Glutamatergic neuron (in vitro differentiated cells): ENCODE data around the gene PAOX. TPM values are rescaled to one million over a fixed set of nuclear protein-coding genes. Genes with fewer than 3 reads are reported as not detected.

Source experiments
- DNase-seq: peaks from one replicate; pipeline ENCODE4 v3.0.0; 2022
- H3K27ac Mint-ChIP-seq: one replicate; pipeline ENCODE4 v1.8.0; 2020; ENCODE audit warnings: mild to moderate bottlenecking, mixed read lengths, inconsistent platforms; ENCODE audit not compliant: unreplicated experiment
- H3K27me3 Mint-ChIP-seq: one replicate; pipeline ENCODE4 v1.8.0; 2020; ENCODE audit warnings: mild to moderate bottlenecking, moderate library complexity, mixed read lengths, inconsistent platforms; ENCODE audit not compliant: unreplicated experiment
- H3K36me3 Mint-ChIP-seq: one replicate; pipeline ENCODE4 v1.8.0; 2020; ENCODE audit warnings: mild to moderate bottlenecking, mixed read lengths, inconsistent platforms; ENCODE audit not compliant: unreplicated experiment
- H3K4me1 Mint-ChIP-seq: one replicate; pipeline ENCODE4 v1.8.0; 2020; ENCODE audit warnings: mild to moderate bottlenecking, low read depth, mixed read lengths, inconsistent platforms; ENCODE audit not compliant: unreplicated experiment
- H3K4me3 Mint-ChIP-seq: one replicate; pipeline ENCODE4 v1.8.0; 2020; ENCODE audit warnings: mild to moderate bottlenecking, mixed read lengths, inconsistent platforms; ENCODE audit not compliant: unreplicated experiment
- H3K9me3 Mint-ChIP-seq: one replicate; pipeline ENCODE4 v1.8.0; 2020; ENCODE audit warnings: mild to moderate bottlenecking, moderate library complexity, mixed read lengths, inconsistent platforms; ENCODE audit not compliant: unreplicated experiment
- total RNA-seq: library from RNA; stranded (reverse); fragmentation: NEBNext Ultra II Directional; extraction: Animal tissue kit (Norgen Biotek cat#: 25700); gene quantifications from one replicate; pipeline ENCODE4 v1.2.1, GENCODE V29; 2021; ENCODE audit not compliant: unreplicated experiment
- TF ChIP-seq, protein P1 (sequence below): fragments of 200-600 bp; sonication (generic); IDR thresholded peaks from one replicate; pipeline ENCODE4 v1.5.0; 2021; ENCODE audit not compliant: partially characterized antibody, unreplicated experiment

Gene PAOX
- total RNA-seq, 1 donor from 2014 or later = 12.7 TPM

DNA sequence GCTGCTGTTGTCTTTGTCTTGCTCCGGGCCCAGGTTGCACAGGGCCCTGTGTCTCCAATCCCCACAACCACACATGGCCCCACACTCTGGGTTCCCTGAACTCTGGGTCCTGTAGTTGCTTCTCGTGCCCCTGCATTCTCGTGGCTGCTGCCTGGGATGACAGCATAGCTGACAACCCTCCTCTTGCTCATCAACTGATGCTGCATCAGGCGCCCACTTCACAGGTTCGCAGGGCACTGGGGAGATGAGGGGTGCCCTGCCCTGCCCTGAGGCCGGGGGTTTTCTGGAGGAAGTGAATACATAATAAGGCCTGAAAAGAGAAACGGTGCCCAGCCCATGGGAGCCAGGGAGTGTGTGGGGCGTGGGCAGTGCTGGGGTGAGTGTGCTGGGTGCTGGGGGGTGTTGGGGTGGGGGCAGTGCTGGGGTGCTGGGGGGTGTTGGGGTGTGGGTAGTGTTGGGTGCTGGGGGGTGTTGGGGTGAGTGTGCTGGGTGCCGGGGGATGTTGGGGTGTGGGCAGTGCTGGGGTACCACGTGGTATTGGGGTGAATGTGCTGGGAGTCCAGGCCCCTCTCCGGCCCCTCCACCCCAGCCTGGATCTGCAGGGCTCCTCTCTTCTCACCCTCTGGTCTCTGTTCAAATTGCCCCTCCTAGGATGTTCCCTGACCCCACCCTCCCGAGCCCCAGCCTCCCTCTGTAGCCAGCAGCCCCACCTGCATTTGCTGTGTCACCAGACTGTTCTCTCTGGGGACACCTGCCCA lies 12.9 kb downstream of the PAOX start:
- Mint-ChIP-seq H3K4me1 (peaks cover 4% of the 10 kb centered on the region), H3K9me3 (peaks cover 7% of the 10 kb centered on the region), H3K36me3 (no peaks in the 10 kb centered on the region), H3K4me3 (no peak overlapping the region), H3K27me3 (no peaks in the 10 kb centered on the region), H3K27ac (no peak overlapping the region)
- no peak for DNase-seq
- TF ChIP-seq, protein P1, sequence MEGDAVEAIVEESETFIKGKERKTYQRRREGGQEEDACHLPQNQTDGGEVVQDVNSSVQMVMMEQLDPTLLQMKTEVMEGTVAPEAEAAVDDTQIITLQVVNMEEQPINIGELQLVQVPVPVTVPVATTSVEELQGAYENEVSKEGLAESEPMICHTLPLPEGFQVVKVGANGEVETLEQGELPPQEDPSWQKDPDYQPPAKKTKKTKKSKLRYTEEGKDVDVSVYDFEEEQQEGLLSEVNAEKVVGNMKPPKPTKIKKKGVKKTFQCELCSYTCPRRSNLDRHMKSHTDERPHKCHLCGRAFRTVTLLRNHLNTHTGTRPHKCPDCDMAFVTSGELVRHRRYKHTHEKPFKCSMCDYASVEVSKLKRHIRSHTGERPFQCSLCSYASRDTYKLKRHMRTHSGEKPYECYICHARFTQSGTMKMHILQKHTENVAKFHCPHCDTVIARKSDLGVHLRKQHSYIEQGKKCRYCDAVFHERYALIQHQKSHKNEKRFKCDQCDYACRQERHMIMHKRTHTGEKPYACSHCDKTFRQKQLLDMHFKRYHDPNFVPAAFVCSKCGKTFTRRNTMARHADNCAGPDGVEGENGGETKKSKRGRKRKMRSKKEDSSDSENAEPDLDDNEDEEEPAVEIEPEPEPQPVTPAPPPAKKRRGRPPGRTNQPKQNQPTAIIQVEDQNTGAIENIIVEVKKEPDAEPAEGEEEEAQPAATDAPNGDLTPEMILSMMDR = no peak

DNA sequence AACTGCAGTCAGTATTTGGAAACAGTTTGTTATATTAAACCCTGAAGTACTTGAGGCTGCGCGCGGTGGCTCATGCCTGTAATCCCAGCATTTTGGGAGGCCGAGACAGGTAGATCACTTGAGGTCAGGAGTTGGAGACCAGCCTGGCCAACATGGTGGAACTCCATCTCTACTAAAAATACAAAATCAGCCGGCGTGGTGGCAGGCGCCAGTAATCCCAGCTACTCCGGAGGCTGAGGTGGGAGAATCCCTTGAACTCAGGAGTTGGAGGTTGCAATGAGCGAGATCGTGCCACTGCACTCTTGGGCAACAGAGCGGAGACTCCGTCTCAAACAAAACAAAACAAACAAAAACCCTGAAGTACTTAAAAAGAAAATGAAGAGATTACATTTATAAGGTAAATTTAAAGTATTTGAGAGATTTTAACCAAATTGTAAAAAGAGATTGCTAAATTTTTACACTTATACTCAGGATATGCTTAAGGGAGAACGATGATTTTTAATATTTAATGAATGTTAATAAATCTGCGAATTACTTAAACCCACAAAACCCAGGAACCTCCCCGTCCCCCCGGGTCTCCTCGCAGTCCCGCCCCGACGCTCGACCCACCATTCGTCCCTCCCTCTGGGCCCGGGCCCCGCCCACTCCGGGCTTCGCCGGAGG lies 14.5 kb downstream of the PAOX start:
- H3K27ac Mint-ChIP-seq = peak overlapping the region; percentile 48
- TF ChIP-seq, protein P1 = no peak
- no peak for DNase-seq
- no peaks in the 10 kb centered on the region for H3K27me3 Mint-ChIP-seq
- peaks cover 7% of the 10 kb centered on the region for H3K9me3 Mint-ChIP-seq
- H3K36me3 Mint-ChIP-seq = no peaks in the 10 kb centered on the region
- peak overlapping the region; percentile 79 for H3K4me3 Mint-ChIP-seq
- H3K4me1 Mint-ChIP-seq = peaks cover 4% of the 10 kb centered on the region

DNA sequence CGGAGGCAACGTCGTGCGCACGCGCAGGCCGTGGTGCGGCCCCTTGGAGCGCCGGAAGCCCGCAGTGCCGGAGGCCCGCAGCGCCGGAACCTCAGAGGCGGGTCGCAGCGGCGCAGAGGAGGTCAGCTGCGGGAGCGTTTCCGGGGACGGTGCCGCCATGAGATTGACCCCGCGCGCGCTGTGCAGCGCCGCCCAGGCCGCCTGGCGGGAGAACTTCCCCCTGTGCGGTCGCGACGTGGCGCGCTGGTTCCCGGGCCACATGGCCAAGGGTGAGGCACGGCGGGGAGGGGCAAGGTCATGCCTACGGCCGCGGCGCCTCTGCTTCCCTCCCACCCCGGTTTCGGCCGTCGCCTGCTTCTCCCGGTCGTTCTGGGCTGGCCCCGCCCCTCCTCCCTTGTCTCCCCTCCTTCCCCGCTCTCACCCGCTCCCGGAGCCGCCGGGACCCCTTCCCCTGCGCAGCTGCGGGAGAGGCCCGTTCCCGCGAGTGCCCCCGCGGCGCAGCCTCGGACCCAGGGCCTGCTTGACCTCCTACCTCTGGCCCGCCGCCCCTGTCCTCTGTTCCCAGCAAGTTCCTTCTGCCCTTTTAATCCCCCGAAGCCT lies 15.1 kb downstream of the PAOX start, which contains the start of gene MTG1:
Gene MTG1 (plus strand): TSS at position 94 of the 600 bp plus-strand sequence. CDS start 64 bp downstream, at position 158.
- DNase-seq = peak; percentile 99
- H3K4me3 Mint-ChIP-seq = peak within 1 kb of the TSS; percentile 97
- H3K27me3 Mint-ChIP-seq = no peaks in the 10 kb centered on the region
- H3K36me3 Mint-ChIP-seq = no peaks in the 10 kb centered on the region
- peaks cover 4% of the 10 kb centered on the region for H3K4me1 Mint-ChIP-seq
- TF ChIP-seq, protein P1 = no peak
- peaks cover 7% of the 10 kb centered on the region for H3K9me3 Mint-ChIP-seq
- H3K27ac Mint-ChIP-seq = peak within 1 kb of the TSS; percentile 97

DNA sequence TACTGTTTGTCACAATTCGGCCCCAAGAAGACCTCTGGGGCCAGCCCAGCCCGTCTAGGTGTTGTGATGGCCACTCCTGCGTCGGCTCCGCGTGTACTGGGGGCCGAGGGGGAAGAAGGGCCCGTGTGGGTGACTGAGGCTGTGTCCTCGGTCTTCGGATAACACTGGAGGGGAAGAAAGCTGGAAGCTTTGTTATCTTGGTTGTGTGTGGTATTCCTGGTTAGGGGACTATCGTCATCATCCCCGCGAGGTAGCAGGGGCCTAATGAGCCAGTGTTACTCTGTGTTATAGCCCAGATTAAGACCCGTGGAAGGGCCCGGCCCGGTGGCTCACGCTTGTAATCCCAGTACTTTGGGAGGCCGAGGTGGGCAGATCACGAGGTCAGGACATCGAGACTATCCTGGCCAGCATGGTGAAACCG lies 15.7 kb downstream of the PAOX start:
- Mint-ChIP-seq H3K27me3 (no peaks in the 10 kb centered on the region), H3K9me3 (peaks cover 7% of the 10 kb centered on the region), H3K4me3 (peak overlapping the region; percentile 97), H3K36me3 (no peaks in the 10 kb centered on the region), H3K27ac (peak overlapping the region; percentile 97), H3K4me1 (peaks cover 4% of the 10 kb centered on the region)
- DNase-seq = no peak
- TF ChIP-seq, protein P1 = no peak
